Activated CD4-positive, alpha-beta T cell treated with anti-CD3 and anti-CD28 coated beads, Interleukin-2, amount 10 ng/mL, durations not matched to agents 24 days and 14 days (primary cell): ENCODE data around the gene ENTR1. TPM values are rescaled to one million over a fixed set of nuclear protein-coding genes. Genes with fewer than 3 reads are reported as not detected.
"Not testable (repeated sequence)": the region's sequence is repeated elsewhere in the genome, so short reads cannot be mapped to it uniquely, and the experiment has no call there.

ENCODE experiments used
- DNase-seq: peaks from one replicate; pipeline ENCODE4 v3.0.0; 2022
- H3K27ac Mint-ChIP-seq: one replicate; pipeline ENCODE4 v1.8.0; 2022; ENCODE audit warnings: mild to moderate bottlenecking, mixed read lengths
- H3K27me3 Mint-ChIP-seq: one replicate; pipeline ENCODE4 v1.8.0; 2022; ENCODE audit warnings: mixed read lengths
- H3K36me3 Mint-ChIP-seq: one replicate; pipeline ENCODE4 v1.8.0; 2022; ENCODE audit warnings: low read depth, mild to moderate bottlenecking, mixed read lengths
- H3K4me1 Mint-ChIP-seq: one replicate; pipeline ENCODE4 v1.8.0; 2021; ENCODE audit warnings: mixed read lengths
- H3K4me3 Mint-ChIP-seq: one replicate; pipeline ENCODE4 v1.8.0; 2022; ENCODE audit warnings: mild to moderate bottlenecking, moderate library complexity, mixed read lengths
- H3K9me3 Mint-ChIP-seq: one replicate; pipeline ENCODE4 v1.8.0; 2021; ENCODE audit warnings: mixed read lengths
- intact Hi-C: fragments of 100-400 bp; cut with micrococcal nuclease; formaldehyde crosslinking; loops from one replicate; pipeline ENCODE4 v1.15.1; 2023
- total RNA-seq: library from RNA; stranded (reverse); gene quantifications from 2 replicates; pipeline ENCODE4 v1.2.3, GENCODE V29; 2022

Gene ENTR1
- total RNA-seq, 1 donor from 2014 or later: 60.0 TPM

- H3K4me1 Mint-ChIP-seq: peaks cover 2% of the 10 kb centered on the region
- no peaks in the 10 kb centered on the region for H3K27me3 Mint-ChIP-seq
- no peak overlapping the region for H3K4me3 Mint-ChIP-seq
- intact Hi-C loops: no loop called here
- no peak overlapping the region for H3K27ac Mint-ChIP-seq
- peaks cover 51% of the 10 kb centered on the region for H3K36me3 Mint-ChIP-seq
- no peak for DNase-seq
- H3K9me3 Mint-ChIP-seq: no peaks in the 10 kb centered on the region
Measured at GRCh38 chr9:136418182-136419091, 8.0 kb upstream of the ENTR1 start.

GRCh38 chr9:136416914-136417313 lies 6.5 kb upstream of the ENTR1 start:
- peaks cover 58% of the 10 kb centered on the region for H3K36me3 Mint-ChIP-seq
- no peak for DNase-seq
- no peak overlapping the region for H3K27ac Mint-ChIP-seq
- H3K4me1 Mint-ChIP-seq: peaks cover 11% of the 10 kb centered on the region
- H3K27me3 Mint-ChIP-seq: no peaks in the 10 kb centered on the region
- H3K4me3 Mint-ChIP-seq: no peak overlapping the region
- intact Hi-C loops: no loop called here
- H3K9me3 Mint-ChIP-seq: no peaks in the 10 kb centered on the region

- Mint-ChIP-seq H3K27ac (no peak overlapping the region), H3K4me1 (peaks cover 13% of the 10 kb centered on the region), H3K9me3 (no peaks in the 10 kb centered on the region), H3K27me3 (no peaks in the 10 kb centered on the region), H3K36me3 (peaks cover 59% of the 10 kb centered on the region), H3K4me3 (no peak overlapping the region)
- intact Hi-C loops: no loop called here
- no peak for DNase-seq
Measured at GRCh38 chr9:136416427-136416826, 6.0 kb upstream of the ENTR1 start.

- intact Hi-C loops: loop anchor here (5.0 kb wide), 2 partner anchors 134 to 166 kb away; partner anchors contain the start of genes NOTCH1 and QSOX2
- H3K4me3 Mint-ChIP-seq: no peak overlapping the region
Measured at GRCh38 chr9:136412962-136413361, 2.5 kb upstream of the ENTR1 start.

GRCh38 chr9:136411378-136411777 lies 964 bp upstream of the ENTR1 start:
- peaks cover 37% of the 10 kb centered on the region for H3K4me1 Mint-ChIP-seq
- peak overlapping the region; percentile 92 for H3K27ac Mint-ChIP-seq
- H3K4me3 Mint-ChIP-seq: peak overlapping the region; percentile 93
- no peaks in the 10 kb centered on the region for H3K27me3 Mint-ChIP-seq
- intact Hi-C loops: loop anchor here (2.0 to 5.0 kb wide), 3 partner anchors 27 to 164 kb away; partner anchors contain the start of genes INPP5E, NOTCH1 and QSOX2
- DNase-seq: no peak
- H3K9me3 Mint-ChIP-seq: no peaks in the 10 kb centered on the region
- peaks cover 57% of the 10 kb centered on the region for H3K36me3 Mint-ChIP-seq

More at GRCh38 chr9:136412962-136413361, 2.5 kb upstream of the ENTR1 start:
- peaks cover 34% of the 10 kb centered on the region for H3K4me1 Mint-ChIP-seq
- H3K36me3 Mint-ChIP-seq: peaks cover 58% of the 10 kb centered on the region
- no peak for DNase-seq
- H3K27ac Mint-ChIP-seq: peak overlapping the region; percentile 26
- H3K27me3 Mint-ChIP-seq: no peaks in the 10 kb centered on the region
- no peaks in the 10 kb centered on the region for H3K9me3 Mint-ChIP-seq

- Mint-ChIP-seq H3K27ac (peak overlapping the region; percentile 95), H3K36me3 (peaks cover 62% of the 10 kb centered on the region), H3K4me1 (peaks cover 43% of the 10 kb centered on the region), H3K9me3 (no peaks in the 10 kb centered on the region), H3K4me3 (peak overlapping the region; percentile 94), H3K27me3 (no peaks in the 10 kb centered on the region)
- intact Hi-C loops: loop anchor here (1.0 to 5.0 kb wide), 4 partner anchors 10 to 163 kb away; partner anchors contain the start of genes INPP5E, NOTCH1, QSOX2 and SNAPC4
- DNase-seq: peak; percentile 78
Measured at GRCh38 chr9:136409557-136410455, 608 bp downstream of the ENTR1 start.

GRCh38 chr9:136407911-136408310 lies 2.5 kb downstream of the ENTR1 start:
- DNase-seq: no peak
- intact Hi-C loops: no loop called here
- peaks cover 60% of the 10 kb centered on the region for H3K36me3 Mint-ChIP-seq
- peak overlapping the region; percentile 16 for H3K4me3 Mint-ChIP-seq
- peaks cover 53% of the 10 kb centered on the region for H3K4me1 Mint-ChIP-seq
- H3K27ac Mint-ChIP-seq: no peak overlapping the region
- no peaks in the 10 kb centered on the region for H3K9me3 Mint-ChIP-seq
- no peaks in the 10 kb centered on the region for H3K27me3 Mint-ChIP-seq

GRCh38 chr9:136407061-136407460 lies 3.4 kb downstream of the ENTR1 start:
- H3K4me3 Mint-ChIP-seq, intact Hi-C loops, H3K9me3 Mint-ChIP-seq, H3K27me3 Mint-ChIP-seq, DNase-seq, H3K27ac Mint-ChIP-seq: not testable (repeated sequence)
- peaks cover 58% of the 10 kb centered on the region for H3K36me3 Mint-ChIP-seq
- H3K4me1 Mint-ChIP-seq: peaks cover 52% of the 10 kb centered on the region

- DNase-seq, H3K27ac Mint-ChIP-seq, H3K9me3 Mint-ChIP-seq, H3K4me3 Mint-ChIP-seq, intact Hi-C loops, H3K27me3 Mint-ChIP-seq: not testable (repeated sequence)
- H3K4me1 Mint-ChIP-seq: peaks cover 49% of the 10 kb centered on the region
- peaks cover 56% of the 10 kb centered on the region for H3K36me3 Mint-ChIP-seq
Measured at GRCh38 chr9:136405904-136406303, 4.5 kb downstream of the ENTR1 start.

GRCh38 chr9:136405481-136405880 lies 4.9 kb downstream of the ENTR1 start:
- Mint-ChIP-seq H3K4me3 (no peak overlapping the region), H3K27me3 (no peaks in the 10 kb centered on the region), H3K9me3 (no peaks in the 10 kb centered on the region), H3K36me3 (peaks cover 56% of the 10 kb centered on the region), H3K27ac (no peak overlapping the region), H3K4me1 (peaks cover 50% of the 10 kb centered on the region)
- intact Hi-C loops: no loop called here
- no peak for DNase-seq

GRCh38 chr9:136404801-136405136 lies 5.6 kb downstream of the ENTR1 start:
- intact Hi-C loops: loop anchor here (5.0 kb wide), 1 partner anchor 78 kb away; the partner anchor contains the start of gene SEC16A
- peak overlapping the region; percentile 80 for H3K4me3 Mint-ChIP-seq

GRCh38 chr9:136403915-136404800 lies 6.3 kb downstream of the ENTR1 start:
- no peaks in the 10 kb centered on the region for H3K9me3 Mint-ChIP-seq
- H3K36me3 Mint-ChIP-seq: peaks cover 53% of the 10 kb centered on the region
- intact Hi-C loops: loop anchor here (2.0 to 5.0 kb wide), 2 partner anchors 19 to 78 kb away; partner anchors contain the start of gene SEC16A
- H3K27ac Mint-ChIP-seq: peak overlapping the region; percentile 86
- H3K27me3 Mint-ChIP-seq: no peaks in the 10 kb centered on the region
- peak; percentile 83 for DNase-seq
- peaks cover 44% of the 10 kb centered on the region for H3K4me1 Mint-ChIP-seq
- peak overlapping the region; percentile 80 for H3K4me3 Mint-ChIP-seq

More at GRCh38 chr9:136404801-136405136, 5.6 kb downstream of the ENTR1 start:
- Mint-ChIP-seq H3K4me1 (peaks cover 48% of the 10 kb centered on the region), H3K27me3 (no peaks in the 10 kb centered on the region), H3K36me3 (peaks cover 53% of the 10 kb centered on the region), H3K27ac (peak overlapping the region; percentile 86), H3K9me3 (no peaks in the 10 kb centered on the region)
- no peak for DNase-seq

GRCh38 chr9:136403538-136403914 lies 6.9 kb downstream of the ENTR1 start:
- Mint-ChIP-seq H3K9me3 (no peaks in the 10 kb centered on the region), H3K4me1 (peaks cover 44% of the 10 kb centered on the region), H3K27me3 (no peaks in the 10 kb centered on the region), H3K27ac (peak overlapping the region; percentile 86), H3K36me3 (peaks cover 55% of the 10 kb centered on the region), H3K4me3 (peak overlapping the region; percentile 80)
- intact Hi-C loops: loop anchor here (2.0 to 5.0 kb wide), 2 partner anchors 19 to 79 kb away; partner anchors contain the start of gene SEC16A
- peak; percentile 92 for DNase-seq
